NB4 (cell line): ENCODE measurements around the gene LIN37.

ENCODE experiments used
- DNase-seq: peaks from one replicate; pipeline ENCODE4 v3.0.0; 2010; ENCODE audit warnings: low read depth
- H3K4me3 ChIP-seq: one replicate; pipeline ENCODE4 v1.5.1; 2011; ENCODE audit warnings: mild to moderate bottlenecking, low read depth, low read length, moderate library complexity
- MYC ChIP-seq: IDR thresholded peaks from 2 replicates; pipeline ENCODE4 v1.6.1; 2011; ENCODE audit warnings: low read depth, low read length
- POLR2A ChIP-seq: IDR thresholded peaks from 2 replicates; pipeline ENCODE4 v1.6.1; 2011; ENCODE audit warnings: mild to moderate bottlenecking; ENCODE audit not compliant: insufficient read length; ENCODE audit errors: extremely low read depth
- TF ChIP-seq, protein P1 (sequence below): IDR thresholded peaks from 2 replicates; pipeline ENCODE4 v1.6.1; 2011; ENCODE audit warnings: low read depth, low read length
- TF ChIP-seq, protein P2 (sequence below): IDR thresholded peaks from one replicate; pipeline ENCODE4 v1.5.1; 2012; ENCODE audit warnings: low read depth, low read length

The LIN37 gene

DNA sequence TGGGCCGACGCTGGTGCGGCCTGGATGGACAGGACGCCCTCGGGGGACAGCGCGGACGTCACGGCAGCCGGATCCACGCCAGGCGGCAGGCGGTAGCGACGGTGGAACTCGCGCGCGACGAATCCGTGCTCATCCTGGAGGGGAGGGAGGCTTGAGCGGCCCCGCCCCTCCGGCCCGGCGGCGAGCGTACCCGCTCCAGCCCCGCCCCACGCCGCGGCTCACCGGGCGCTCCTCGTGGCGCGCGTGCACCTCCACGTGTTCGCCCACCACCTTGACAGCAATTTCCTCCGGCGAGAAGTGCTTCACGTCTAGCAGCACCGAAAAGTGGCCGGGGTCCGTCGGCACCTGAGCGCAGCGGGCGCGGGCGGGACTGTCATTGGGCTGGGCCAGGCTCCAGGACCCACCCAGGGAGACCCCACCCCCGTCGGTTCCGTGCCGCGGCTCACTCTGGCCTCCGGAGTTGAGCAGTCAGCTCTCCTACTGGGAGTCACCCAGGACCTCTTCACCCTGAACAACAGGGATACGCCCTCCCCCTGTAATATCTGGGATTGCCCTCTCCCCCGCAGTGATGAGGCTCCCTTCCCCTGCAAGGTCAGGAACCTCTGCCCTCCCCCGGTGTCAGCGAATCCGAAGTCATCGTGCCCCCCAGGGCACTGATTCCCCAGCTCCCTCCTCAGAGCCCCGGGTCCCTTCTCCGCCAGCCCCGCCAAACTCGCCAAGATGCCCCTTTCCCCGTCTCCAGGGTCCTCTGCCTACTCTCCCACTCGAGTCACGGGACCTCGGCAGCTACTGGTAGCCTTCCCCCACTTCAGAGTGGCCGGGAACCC lies 7.4 kb downstream of the LIN37 start:
- TF ChIP-seq, protein P1, sequence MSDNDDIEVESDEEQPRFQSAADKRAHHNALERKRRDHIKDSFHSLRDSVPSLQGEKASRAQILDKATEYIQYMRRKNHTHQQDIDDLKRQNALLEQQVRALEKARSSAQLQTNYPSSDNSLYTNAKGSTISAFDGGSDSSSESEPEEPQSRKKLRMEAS, result no peak
- TF ChIP-seq MYC (no peak), POLR2A (no peak)
- TF ChIP-seq, protein P2, sequence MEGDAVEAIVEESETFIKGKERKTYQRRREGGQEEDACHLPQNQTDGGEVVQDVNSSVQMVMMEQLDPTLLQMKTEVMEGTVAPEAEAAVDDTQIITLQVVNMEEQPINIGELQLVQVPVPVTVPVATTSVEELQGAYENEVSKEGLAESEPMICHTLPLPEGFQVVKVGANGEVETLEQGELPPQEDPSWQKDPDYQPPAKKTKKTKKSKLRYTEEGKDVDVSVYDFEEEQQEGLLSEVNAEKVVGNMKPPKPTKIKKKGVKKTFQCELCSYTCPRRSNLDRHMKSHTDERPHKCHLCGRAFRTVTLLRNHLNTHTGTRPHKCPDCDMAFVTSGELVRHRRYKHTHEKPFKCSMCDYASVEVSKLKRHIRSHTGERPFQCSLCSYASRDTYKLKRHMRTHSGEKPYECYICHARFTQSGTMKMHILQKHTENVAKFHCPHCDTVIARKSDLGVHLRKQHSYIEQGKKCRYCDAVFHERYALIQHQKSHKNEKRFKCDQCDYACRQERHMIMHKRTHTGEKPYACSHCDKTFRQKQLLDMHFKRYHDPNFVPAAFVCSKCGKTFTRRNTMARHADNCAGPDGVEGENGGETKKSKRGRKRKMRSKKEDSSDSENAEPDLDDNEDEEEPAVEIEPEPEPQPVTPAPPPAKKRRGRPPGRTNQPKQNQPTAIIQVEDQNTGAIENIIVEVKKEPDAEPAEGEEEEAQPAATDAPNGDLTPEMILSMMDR, result no peak
- DNase-seq, result no peak
- no peak overlapping the region for H3K4me3 ChIP-seq

DNA sequence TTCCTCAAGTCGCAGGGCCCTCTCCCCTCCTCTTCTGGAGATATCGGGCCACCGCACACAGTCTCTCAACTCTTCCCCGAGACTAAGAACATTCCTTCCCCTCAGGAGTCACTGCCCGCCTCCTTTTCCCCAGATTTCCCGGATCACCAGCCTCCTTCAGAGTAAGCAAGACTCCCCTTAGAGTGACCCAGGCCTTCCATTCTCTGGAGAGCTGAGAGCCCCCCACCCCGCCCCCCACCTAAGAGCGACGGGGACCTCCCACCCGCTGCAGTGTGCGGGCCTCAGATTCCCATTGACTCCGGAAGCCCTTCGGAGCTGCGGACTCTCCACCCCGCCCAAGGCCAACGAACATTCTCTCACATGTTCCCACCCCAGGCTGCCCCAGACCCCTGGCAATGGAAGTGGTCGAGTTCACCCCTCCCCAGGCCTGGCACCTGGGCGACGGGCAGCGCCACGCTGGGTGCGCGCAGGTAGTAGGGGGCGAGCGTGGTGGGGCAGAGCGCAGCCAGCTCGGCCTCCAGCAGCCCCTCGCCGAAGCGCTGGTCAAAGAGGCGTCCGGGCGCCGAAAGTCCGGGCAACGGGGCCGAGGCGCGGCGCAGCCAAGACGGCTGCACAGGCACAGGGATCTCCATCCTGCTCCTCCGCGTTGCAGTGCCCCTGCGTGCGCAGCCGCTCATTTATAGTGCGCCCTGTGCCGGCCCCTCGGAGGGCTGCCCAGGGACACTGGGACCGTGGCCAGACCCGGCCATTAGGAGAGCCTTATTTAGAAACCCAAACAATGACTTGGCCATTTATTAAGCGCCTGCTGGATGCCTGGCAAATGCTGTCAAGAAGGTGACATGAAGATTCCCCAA lies 8.2 kb downstream of the LIN37 start, which contains the start of gene HSPB6:
Gene HSPB6, minus strand, starts transcription at position 653 of the 854 bp plus-strand sequence. Its CDS starts 21 bp downstream, at position 632.
- no peak for DNase-seq
- TF ChIP-seq, protein P2, result no peak
- TF ChIP-seq POLR2A, result no peak
- TF ChIP-seq, protein P1, result no peak
- no peak for TF ChIP-seq MYC
- peak within 1 kb of the TSS; percentile 48 for H3K4me3 ChIP-seq

DNA sequence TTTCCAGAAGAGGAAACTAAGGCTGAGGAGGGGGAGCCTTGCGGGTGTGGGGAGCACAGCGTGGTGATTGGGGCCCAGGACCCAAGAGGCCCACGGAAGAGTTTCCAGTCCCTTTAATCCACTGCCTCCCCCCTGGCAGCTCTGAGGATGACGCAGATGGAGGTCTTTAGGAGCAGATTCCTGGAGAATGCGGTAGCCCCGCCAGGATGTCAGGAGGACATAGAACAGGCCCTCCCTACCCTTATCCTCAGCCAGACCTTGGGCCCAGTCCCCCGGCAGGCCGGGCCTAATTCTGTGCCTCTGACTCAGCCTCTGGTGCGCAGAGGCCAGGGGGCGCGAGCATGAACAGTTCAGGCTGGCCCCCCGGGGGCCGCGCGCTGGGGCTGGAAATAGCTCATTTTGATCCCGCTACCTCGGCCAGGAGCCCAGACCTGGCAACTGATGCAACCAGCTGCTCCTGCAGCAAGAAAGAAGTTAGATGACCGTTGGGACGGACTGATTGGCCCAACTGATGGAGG lies 8.9 kb downstream of the LIN37 start:
- peak; percentile 74 for DNase-seq
- TF ChIP-seq MYC, result no peak
- TF ChIP-seq, protein P2, result no peak
- TF ChIP-seq, protein P1, result no peak
- no peak for TF ChIP-seq POLR2A
- H3K4me3 ChIP-seq, result peak overlapping the region; percentile 48

DNA sequence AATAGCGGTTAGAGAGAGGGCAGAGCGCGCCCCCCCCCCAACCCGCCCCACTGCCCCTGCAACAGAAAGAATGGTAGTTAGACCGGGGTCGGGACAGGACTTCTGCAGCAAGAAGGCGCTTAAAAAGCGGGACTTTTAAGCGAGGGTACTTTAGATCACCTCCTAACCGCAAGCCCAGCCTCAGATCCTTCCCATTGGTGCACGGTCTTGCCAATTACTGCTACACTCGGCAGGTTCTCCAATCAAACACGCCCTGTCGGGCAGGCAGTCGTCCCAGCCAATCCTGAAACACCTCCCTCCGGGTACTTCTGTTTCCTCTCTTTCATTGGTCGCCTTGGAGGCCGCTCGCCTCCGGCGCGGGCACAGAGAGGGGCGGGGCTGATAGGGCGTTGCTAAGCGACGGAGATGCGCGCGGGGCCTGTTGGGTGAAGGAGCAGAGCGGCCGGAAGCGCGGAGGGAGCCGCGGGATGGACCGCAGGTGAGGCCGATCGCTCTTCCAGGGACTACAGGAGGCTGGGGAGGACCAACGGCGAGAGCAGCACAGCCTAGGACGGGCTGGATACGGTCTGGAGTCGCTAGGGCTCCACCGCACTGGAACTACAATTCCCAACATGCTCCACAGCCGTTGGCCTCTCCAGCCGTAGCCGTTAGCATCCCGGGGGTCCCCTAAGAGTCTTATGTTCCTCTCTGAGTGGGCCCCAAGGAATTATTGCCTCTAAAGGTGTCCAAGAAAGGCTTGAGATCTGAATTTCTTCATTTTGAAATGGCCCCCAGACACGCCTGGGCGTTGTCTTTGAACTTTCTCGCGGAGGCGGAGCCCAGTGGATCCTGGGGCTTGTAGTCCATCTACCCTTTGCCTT lies 9.6 kb downstream of the LIN37 start, which contains the start of gene PROSER3:
Gene PROSER3, plus strand, starts transcription at position 428 of the 860 bp plus-strand sequence. Its CDS starts 40 bp downstream, at position 468.
- TF ChIP-seq POLR2A (peak; percentile 74), MYC (0 out of 2 replicates have a peak, but pooled peaks have one; percentile 33)
- TF ChIP-seq, protein P2, result no peak
- TF ChIP-seq, protein P1, result peak; percentile 11; the same call in 1 of the 2 replicates
- peak within 1 kb of the TSS; percentile 87 for H3K4me3 ChIP-seq

DNA sequence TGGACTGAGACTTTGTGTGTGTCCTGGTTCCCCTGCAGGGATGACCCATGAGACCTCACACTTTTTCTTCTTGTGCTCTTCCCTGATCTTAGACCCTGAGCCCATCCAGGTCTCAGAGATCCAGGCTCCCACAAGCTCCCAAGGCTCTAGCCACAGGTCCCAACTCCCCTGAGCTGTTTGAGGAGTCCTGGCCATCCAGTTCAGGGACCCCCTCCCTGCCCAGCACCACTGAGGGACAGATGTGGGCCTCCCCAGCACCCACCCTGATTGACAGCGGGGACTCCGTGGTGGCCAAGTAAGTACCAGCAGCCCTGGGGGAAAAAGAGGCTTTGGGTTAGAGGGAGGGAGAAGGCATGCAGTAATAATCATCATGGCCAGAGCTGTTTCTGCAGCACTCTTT lies 11.3 kb downstream of the LIN37 start:
- no peak for DNase-seq
- TF ChIP-seq, protein P1, result no peak
- TF ChIP-seq POLR2A, result no peak
- TF ChIP-seq, protein P2, result no peak
- no peak for TF ChIP-seq MYC
- no peak overlapping the region for H3K4me3 ChIP-seq

More for the DNA sequence above, 9.6 kb downstream of the LIN37 start, which contains the start of gene PROSER3:
- peak; percentile 97 for DNase-seq
